ENCODE data around the gene SLC9C2.
"Not testable (repeated sequence)": the region's sequence is repeated elsewhere in the genome, so short reads cannot be mapped to it uniquely, and the experiment has no call there.

DNA sequence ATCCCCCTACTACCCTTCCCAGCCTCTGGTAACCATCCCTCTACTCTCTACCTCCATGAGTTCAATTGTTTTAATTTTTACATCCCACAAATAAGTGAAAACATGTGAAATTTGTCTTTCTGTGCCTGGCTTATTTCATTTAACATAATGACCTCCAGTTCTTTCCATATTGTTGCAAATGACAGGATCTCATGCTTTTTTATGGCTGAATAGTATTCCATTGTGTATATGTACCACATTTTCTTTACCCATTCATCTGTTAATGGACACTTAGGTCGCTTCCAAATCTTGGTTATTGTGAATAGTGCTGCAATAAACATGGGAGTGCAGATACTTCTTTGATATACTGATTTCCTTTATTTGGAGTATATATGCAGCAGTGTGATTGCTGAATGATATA lies 39.0 kb downstream of the SLC9C2 start:
- TF ChIP-seq, protein P1, sequence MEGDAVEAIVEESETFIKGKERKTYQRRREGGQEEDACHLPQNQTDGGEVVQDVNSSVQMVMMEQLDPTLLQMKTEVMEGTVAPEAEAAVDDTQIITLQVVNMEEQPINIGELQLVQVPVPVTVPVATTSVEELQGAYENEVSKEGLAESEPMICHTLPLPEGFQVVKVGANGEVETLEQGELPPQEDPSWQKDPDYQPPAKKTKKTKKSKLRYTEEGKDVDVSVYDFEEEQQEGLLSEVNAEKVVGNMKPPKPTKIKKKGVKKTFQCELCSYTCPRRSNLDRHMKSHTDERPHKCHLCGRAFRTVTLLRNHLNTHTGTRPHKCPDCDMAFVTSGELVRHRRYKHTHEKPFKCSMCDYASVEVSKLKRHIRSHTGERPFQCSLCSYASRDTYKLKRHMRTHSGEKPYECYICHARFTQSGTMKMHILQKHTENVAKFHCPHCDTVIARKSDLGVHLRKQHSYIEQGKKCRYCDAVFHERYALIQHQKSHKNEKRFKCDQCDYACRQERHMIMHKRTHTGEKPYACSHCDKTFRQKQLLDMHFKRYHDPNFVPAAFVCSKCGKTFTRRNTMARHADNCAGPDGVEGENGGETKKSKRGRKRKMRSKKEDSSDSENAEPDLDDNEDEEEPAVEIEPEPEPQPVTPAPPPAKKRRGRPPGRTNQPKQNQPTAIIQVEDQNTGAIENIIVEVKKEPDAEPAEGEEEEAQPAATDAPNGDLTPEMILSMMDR (IDR thresholded peaks at IDR 0.05): not testable (repeated sequence)
- TF ChIP-seq MXI1 (IDR thresholded peaks at IDR 0.05; ENCODE audit: low read depth, low read length); JUND (IDR thresholded peaks at IDR 0.05); YY1 (IDR thresholded peaks at IDR 0.05; ENCODE audit: low read depth); TAF1 (IDR thresholded peaks at IDR 0.05; ENCODE audit: borderline replicate concordance, low read depth, low read length); POLR2AphosphoS5 (IDR thresholded peaks at IDR 0.05; ENCODE audit: low read depth, low read length); GABPA (IDR thresholded peaks at IDR 0.05; ENCODE audit: low read depth); EP300 (IDR thresholded peaks at IDR 0.05; ENCODE audit: borderline replicate concordance in 1 of 2, low read depth in 1 of 2, low read length in 1 of 2); RCOR1 (IDR thresholded peaks at IDR 0.05; ENCODE audit: low read length); SMC3 (IDR thresholded peaks at IDR 0.05; ENCODE audit: low read depth, low read length); TCF12 (IDR thresholded peaks at IDR 0.05): not testable (repeated sequence)
- TF ChIP-seq, protein P2, sequence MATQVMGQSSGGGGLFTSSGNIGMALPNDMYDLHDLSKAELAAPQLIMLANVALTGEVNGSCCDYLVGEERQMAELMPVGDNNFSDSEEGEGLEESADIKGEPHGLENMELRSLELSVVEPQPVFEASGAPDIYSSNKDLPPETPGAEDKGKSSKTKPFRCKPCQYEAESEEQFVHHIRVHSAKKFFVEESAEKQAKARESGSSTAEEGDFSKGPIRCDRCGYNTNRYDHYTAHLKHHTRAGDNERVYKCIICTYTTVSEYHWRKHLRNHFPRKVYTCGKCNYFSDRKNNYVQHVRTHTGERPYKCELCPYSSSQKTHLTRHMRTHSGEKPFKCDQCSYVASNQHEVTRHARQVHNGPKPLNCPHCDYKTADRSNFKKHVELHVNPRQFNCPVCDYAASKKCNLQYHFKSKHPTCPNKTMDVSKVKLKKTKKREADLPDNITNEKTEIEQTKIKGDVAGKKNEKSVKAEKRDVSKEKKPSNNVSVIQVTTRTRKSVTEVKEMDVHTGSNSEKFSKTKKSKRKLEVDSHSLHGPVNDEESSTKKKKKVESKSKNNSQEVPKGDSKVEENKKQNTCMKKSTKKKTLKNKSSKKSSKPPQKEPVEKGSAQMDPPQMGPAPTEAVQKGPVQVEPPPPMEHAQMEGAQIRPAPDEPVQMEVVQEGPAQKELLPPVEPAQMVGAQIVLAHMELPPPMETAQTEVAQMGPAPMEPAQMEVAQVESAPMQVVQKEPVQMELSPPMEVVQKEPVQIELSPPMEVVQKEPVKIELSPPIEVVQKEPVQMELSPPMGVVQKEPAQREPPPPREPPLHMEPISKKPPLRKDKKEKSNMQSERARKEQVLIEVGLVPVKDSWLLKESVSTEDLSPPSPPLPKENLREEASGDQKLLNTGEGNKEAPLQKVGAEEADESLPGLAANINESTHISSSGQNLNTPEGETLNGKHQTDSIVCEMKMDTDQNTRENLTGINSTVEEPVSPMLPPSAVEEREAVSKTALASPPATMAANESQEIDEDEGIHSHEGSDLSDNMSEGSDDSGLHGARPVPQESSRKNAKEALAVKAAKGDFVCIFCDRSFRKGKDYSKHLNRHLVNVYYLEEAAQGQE (IDR thresholded peaks at IDR 0.05; ENCODE audit: low read depth, low read length): not testable (repeated sequence)
- TF ChIP-seq, protein P3, sequence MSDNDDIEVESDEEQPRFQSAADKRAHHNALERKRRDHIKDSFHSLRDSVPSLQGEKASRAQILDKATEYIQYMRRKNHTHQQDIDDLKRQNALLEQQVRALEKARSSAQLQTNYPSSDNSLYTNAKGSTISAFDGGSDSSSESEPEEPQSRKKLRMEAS (IDR thresholded peaks at IDR 0.05; ENCODE audit: low read depth): not testable (repeated sequence)

Data from SK-N-SH (cell line).